HepG2 (cell line): ENCODE results near the gene ABCA13. TPM values are rescaled to one million over a fixed set of nuclear protein-coding genes. Genes with fewer than 3 reads are reported as not detected.

Source experiments
- ATAC-seq: fragments of 200-7000 bp; cut with Tn5 transposase; 3 replicates; pipeline ENCODE4 v1.9.1; 2020; ENCODE audit warnings: mild to moderate bottlenecking, moderate library complexity
- BruUV-seq: library from RNA; stranded (reverse); fragments of 400-500 nt; replicated peaks from 2 replicates; lab custom pipeline; 2021; lab: Mats Ljungman, UMichigan
- CTCF ChIA-PET: fragments of 300-600 bp; formaldehyde crosslinking; extraction: SDS; loops from one replicate; lab custom pipeline; 2021; ENCODE audit warnings: low total read pairs, inconsistent platforms, low intra/inter-chr PET ratio; lab: Yijun Ruan, JAX
- POLR2A ChIA-PET: fragments of 350-600 bp; sonication (Branson Sonifier 250); formaldehyde crosslinking; loops from one replicate; lab custom pipeline; 2020; ENCODE audit warnings: antibody characterized with exemption, inconsistent platforms; lab: Yijun Ruan, JAX
- DNase-seq: peaks from one replicate; pipeline ENCODE4 v3.0.0-alpha.2; 2015; ENCODE audit warnings: low spot score
- FAIRE-seq: peaks from 3 replicates; lab custom pipeline; 2011; peaks lifted over from hg19 to GRCh38; lab: Jason Lieb, UNC
- H2AFZ ChIP-seq: one replicate; pipeline ENCODE4 v1.6.1; 2011; ENCODE audit warnings: low read length, inconsistent platforms
- H3K27ac ChIP-seq: fragments of 300-600 bp; 3 replicates; pipeline ENCODE4 v1.8.0; 2011; ENCODE audit warnings: mixed run types, mild to moderate bottlenecking, mixed read lengths, low read length, inconsistent platforms; ENCODE audit not compliant: insufficient read depth; ENCODE audit errors: extremely low read length
- H3K27me3 ChIP-seq, 2 experiments: fragments of 200-600 bp in 1 of 2; 2 replicates in 1 of 2; 3 replicates in 1 of 2; pipeline versions ENCODE4 v1.6.0 to v1.8.0; 2011; ENCODE audit warnings: low read length in 2 of 2, mild to moderate bottlenecking in 2 of 2, moderate library complexity in 2 of 2, inconsistent platforms in 1 of 2; ENCODE audit not compliant: insufficient read depth in 2 of 2, control insufficient read depth in 1 of 2
- H3K36me3 ChIP-seq, 2 experiments: fragments of 200-600 bp in 1 of 2; replicated peaks in 1 of 2; 2 replicates in 1 of 2; 3 replicates in 1 of 2; pipeline versions ENCODE4 v1.5.1 to v1.8.0; 2011; ENCODE audit warnings: low read length in 2 of 2, inconsistent platforms in 1 of 2; ENCODE audit not compliant: insufficient read depth in 2 of 2, control insufficient read depth in 1 of 2
- H3K4me1 ChIP-seq: 2 replicates; pipeline ENCODE4 v1.5.1; 2012; ENCODE audit warnings: low read length, inconsistent platforms; ENCODE audit not compliant: insufficient read depth
- H3K4me2 ChIP-seq: 2 replicates; pipeline ENCODE4 v1.6.0; 2011; ENCODE audit warnings: low read depth, low read length, inconsistent platforms
- H3K4me3 ChIP-seq, 3 experiments: fragments of 200-600 bp in 1 of 3; sonication (generic), shearing (Covaris generic) in 1 of 3; replicated peaks in 1 of 3; 2 replicates each; pipeline ENCODE4 v1.5.1; 2011 to 2016; ENCODE audit warnings: low read length in 3 of 3, inconsistent platforms in 2 of 3, low read depth in 2 of 3, mild to moderate bottlenecking in 2 of 3, control low read depth in 1 of 3, mixed read lengths in 1 of 3; ENCODE audit not compliant: insufficient read depth in 1 of 3
- H3K79me2 ChIP-seq: one replicate; pipeline ENCODE4 v1.6.1; 2011; ENCODE audit warnings: low read length, inconsistent platforms; ENCODE audit not compliant: insufficient read depth
- H3K9ac ChIP-seq: 2 replicates; pipeline ENCODE4 v1.6.0; 2011; ENCODE audit warnings: mild to moderate bottlenecking, low read depth, low read length, inconsistent platforms; ENCODE audit not compliant: insufficient read depth
- H3K9me3 ChIP-seq: 2 replicates; pipeline ENCODE4 v1.5.1; 2012; ENCODE audit warnings: mild to moderate bottlenecking, low read length
- H4K20me1 ChIP-seq: 2 replicates; pipeline ENCODE4 v1.6.0; 2011; ENCODE audit warnings: inconsistent platforms, mild to moderate bottlenecking, low read length, moderate library complexity; ENCODE audit not compliant: insufficient read depth
- EZH2 ChIP-seq: conservative IDR thresholded peaks from 2 replicates; pipeline ENCODE4 v1.6.1; 2012; ENCODE audit warnings: mild to moderate bottlenecking, low read depth, low read length, moderate library complexity
- HDAC6 ChIP-seq: fragments of 200-600 bp; sonication (generic); IDR thresholded peaks from 2 replicates; pipeline ENCODE4 v1.7.0; 2017; ENCODE audit warnings: mild to moderate bottlenecking, antibody characterized with exemption, low read length, low read depth
- HOXA9 ChIP-seq: sonication (generic); formaldehyde crosslinking; IDR thresholded peaks from 2 replicates; pipeline ENCODE4 v1.8.1; 2022; ENCODE audit warnings: missing genetic modification reagents, mild to moderate bottlenecking, moderate library complexity, borderline replicate concordance
- KDM6A ChIP-seq: IDR thresholded peaks from 2 replicates; pipeline ENCODE4 v1.6.1; 2016; ENCODE audit warnings: low read depth
- MED13 ChIP-seq: sonication (generic); formaldehyde crosslinking; IDR thresholded peaks from 2 replicates; pipeline ENCODE4 v1.5.0; 2020; ENCODE audit warnings: missing genetic modification reagents
- POLR2AphosphoS5 ChIP-seq: IDR thresholded peaks from 2 replicates; pipeline ENCODE4 v1.6.1; 2012; ENCODE audit warnings: low read depth, low read length
- TEAD2 ChIP-seq: sonication (generic); formaldehyde crosslinking; IDR thresholded peaks from 2 replicates; pipeline ENCODE4 v1.9.0; 2021; ENCODE audit warnings: missing genetic modification reagents
- YEATS2 ChIP-seq: sonication (generic); formaldehyde crosslinking; IDR thresholded peaks from 2 replicates; pipeline ENCODE4 v1.4.0; 2020; ENCODE audit warnings: missing genetic modification reagents, borderline replicate concordance
- ZNF138 ChIP-seq: sonication (generic); formaldehyde crosslinking; IDR thresholded peaks from 2 replicates; pipeline ENCODE4 v1.5.0; 2020; ENCODE audit warnings: mild to moderate bottlenecking, low read depth, missing genetic modification reagents
- ZNF451 ChIP-seq: sonication (generic); formaldehyde crosslinking; IDR thresholded peaks from 2 replicates; pipeline ENCODE4 v1.5.0; 2020; ENCODE audit warnings: mild to moderate bottlenecking, missing genetic modification reagents
- ZNF891 ChIP-seq: sonication (generic); formaldehyde crosslinking; IDR thresholded peaks from 2 replicates; pipeline ENCODE4 v1.5.0; 2020; ENCODE audit warnings: mild to moderate bottlenecking, missing genetic modification reagents
- WGBS: methylation state at CpG from one replicate; pipeline ENCODE4 v1.1.6; 2017; ENCODE audit warnings: low lambda C conversion rate; 5-methylcytosine and 5-hydroxymethylcytosine counted together
- in situ Hi-C: cut with HindIII; loops from 2 replicates; pipeline ENCODE4 v1.10.0; 2017; ENCODE audit warnings: low pct_unique_long_range_greater_than_20kb; ENCODE audit not compliant: extremely low pct_ligation_motif_present
- intact Hi-C: fragments of 100-400 bp; cut with micrococcal nuclease; formaldehyde crosslinking; loops from one replicate; pipeline ENCODE4 v1.10.0; 2022; ENCODE audit not compliant: unreplicated experiment
- polyA plus RNA-seq, 8 experiments: library from polyadenylated mRNA; depleted of rRNA in 3 of 8; stranded (reverse) in 7 of 8; unstranded in 1 of 8; fragments of >200 nt; fragmentation: Illumina TruSeq in 4 of 8; extraction: Trizol in 4 of 8; gene quantifications; 2 replicates each; pipeline versions ENCODE4 v1.2.1 to v1.2.3, GENCODE V29; 2011 to 2016; ENCODE audit warnings: low read depth in 4 of 8, missing spikeins in 1 of 8, mixed read lengths in 1 of 8; ENCODE audit not compliant: insufficient read depth in 1 of 8
- total RNA-seq, 5 experiments: library from RNA; depleted of rRNA; stranded (reverse); fragments of >200 nt; fragmentation: Illumina TruSeq; extraction: Trizol; gene quantifications; 2 replicates each; pipeline ENCODE4 v1.2.3, GENCODE V29; 2016; ENCODE audit warnings: low read depth in 1 of 5
- TF ChIP-seq, protein P1 (sequence below), 2 experiments: sonication (generic) in 1 of 2; formaldehyde crosslinking in 1 of 2; IDR thresholded peaks; 2 replicates each; pipeline versions ENCODE4 v1.5.1 to v1.6.1; 2011 to 2020; ENCODE audit warnings: borderline replicate concordance in 1 of 2, low read depth in 1 of 2, low read length in 1 of 2, mild to moderate bottlenecking in 1 of 2, missing genetic modification reagents in 1 of 2, moderate library complexity in 1 of 2

ABCA13 gene
- total and polyA plus RNA-seq, 2 of the 13 experiments (the other 11 are each of a cell fraction or from before 2014, with no cell fraction given): 0.03 TPM; not detected in 1

DNA sequence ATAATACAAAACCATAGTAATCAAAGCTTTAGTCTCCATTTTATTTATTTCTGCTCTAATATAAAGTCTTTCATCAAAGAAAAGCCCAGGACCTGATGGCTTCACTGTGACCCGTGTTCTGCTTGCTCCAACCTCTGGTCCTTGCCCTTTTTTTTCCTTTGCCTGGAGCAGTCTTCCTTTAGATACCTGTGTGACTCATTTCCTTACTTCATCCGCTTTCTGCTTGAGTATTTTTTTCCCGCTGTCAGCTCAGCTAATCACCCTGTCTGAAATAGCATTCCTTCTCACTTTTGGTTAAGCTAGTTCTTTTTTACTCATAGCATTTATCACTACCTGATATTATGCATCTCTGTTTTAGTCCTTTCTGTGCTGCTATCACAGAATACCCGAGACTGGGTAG, 194.8 kb downstream of the ABCA13 start:
- Histone ChIP-seq H3K4me3 (no peak overlapping the region), H3K4me1 (no peaks in the 10 kb centered on the region), H2AFZ (no peak overlapping the region), H3K27me3 (no peaks in the 10 kb centered on the region), H3K36me3 (no peaks in the 10 kb centered on the region), H3K79me2 (no peaks in the 10 kb centered on the region), H3K4me2 (no peak overlapping the region), H3K9ac (no peak overlapping the region), H4K20me1 (no peaks in the 10 kb centered on the region), H3K27ac (no peak overlapping the region), H3K9me3 (no peaks in the 10 kb centered on the region)
- POLR2A ChIA-PET: no interaction called here
- no peak for ATAC-seq
- CTCF ChIA-PET: no interaction called here
- TF ChIP-seq YEATS2 (CRISPR knock-in tag): no peak
- intact Hi-C loops: no loop called here
- in situ Hi-C loops: no loop called here
- WGBS: 3% methylated on average over 4 of the region's 4 CpGs
- DNase-seq: no peak
- BruUV-seq: no TSS peak
- no peak for FAIRE-seq

DNA sequence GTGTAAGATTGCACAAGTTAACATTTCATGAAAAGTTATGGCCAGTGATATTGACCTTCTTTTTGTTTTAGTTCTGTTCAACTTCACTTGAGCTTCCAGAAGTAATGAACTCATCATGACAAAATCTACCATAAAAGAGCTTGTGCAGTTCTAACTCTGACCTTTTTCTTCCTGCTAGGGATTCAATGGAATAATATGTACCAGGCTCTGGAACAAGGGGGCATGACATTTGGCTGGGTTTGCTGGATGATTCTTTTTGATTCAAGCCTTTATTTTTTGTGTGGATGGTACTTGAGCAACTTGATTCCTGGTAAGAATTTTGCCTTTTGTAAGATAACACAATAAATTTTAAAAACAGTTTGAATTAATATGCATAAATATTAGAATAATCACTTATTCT, 205.0 kb downstream of the ABCA13 start:
- ATAC-seq: no peak
- no peak for TF ChIP-seq ZNF138 (CRISPR knock-in tag)
- H3K36me3 ChIP-seq: no peaks in the 10 kb centered on the region
- FAIRE-seq: no peak
- intact Hi-C loops: no loop called here
- no peak for DNase-seq
- H3K4me3 ChIP-seq: no peak overlapping the region
- no peak overlapping the region for H2AFZ ChIP-seq
- BruUV-seq: no TSS peak
- no peaks in the 10 kb centered on the region for H4K20me1 ChIP-seq
- H3K4me1 ChIP-seq: no peaks in the 10 kb centered on the region
- CTCF ChIA-PET: no interaction called here
- H3K79me2 ChIP-seq: no peaks in the 10 kb centered on the region
- no peak overlapping the region for H3K9ac ChIP-seq
- POLR2A ChIA-PET: no interaction called here
- no peak overlapping the region for H3K4me2 ChIP-seq
- in situ Hi-C loops: no loop called here
- H3K27me3 ChIP-seq: no peaks in the 10 kb centered on the region
- H3K27ac ChIP-seq: no peak overlapping the region
- H3K9me3 ChIP-seq: no peaks in the 10 kb centered on the region

DNA sequence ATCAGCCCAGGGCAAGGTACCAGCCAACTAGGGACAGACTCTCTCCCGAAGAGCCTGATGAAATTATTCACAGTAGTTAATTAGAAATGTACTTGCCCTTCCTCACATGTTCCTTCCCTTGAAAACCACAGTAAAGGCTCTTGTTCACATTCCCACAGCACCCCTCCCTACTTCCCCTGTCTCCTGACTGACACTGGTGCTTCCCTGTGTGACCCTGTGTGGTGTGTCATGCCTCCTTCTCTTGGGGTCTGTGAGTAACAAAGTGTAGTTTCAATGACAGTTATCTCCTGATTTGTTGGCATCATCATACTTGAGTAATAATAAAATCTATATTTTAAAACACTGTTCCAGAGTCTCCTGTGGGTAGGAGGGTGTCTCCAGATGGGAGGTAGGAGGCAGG, 209.7 kb downstream of the ABCA13 start:
- H4K20me1 ChIP-seq: no peaks in the 10 kb centered on the region
- H3K4me1 ChIP-seq: no peaks in the 10 kb centered on the region
- 0% methylated on average over 1 of the region's 1 CpG for whole genome bisulfite sequencing
- intact Hi-C loops: no loop called here
- no peaks in the 10 kb centered on the region for H3K9me3 ChIP-seq
- H3K4me2 ChIP-seq: no peak overlapping the region
- no TSS peak for BruUV-seq
- CTCF ChIA-PET: no interaction called here
- FAIRE-seq: no peak
- ATAC-seq: no peak
- H3K27ac ChIP-seq: no peak overlapping the region
- no peaks in the 10 kb centered on the region for H3K27me3 ChIP-seq
- H3K4me3 ChIP-seq: no peak overlapping the region
- H3K9ac ChIP-seq: no peak overlapping the region
- POLR2A ChIA-PET: no interaction called here
- no peaks in the 10 kb centered on the region for H3K36me3 ChIP-seq
- DNase-seq: no peak
- in situ Hi-C loops: no loop called here
- no peaks in the 10 kb centered on the region for H3K79me2 ChIP-seq
- H2AFZ ChIP-seq: no peak overlapping the region
- TF ChIP-seq MED13 (CRISPR knock-in tag) (no peak), KDM6A (no peak), HDAC6 (no peak), TEAD2 (CRISPR knock-in tag) (no peak), EZH2 (no peak), ZNF451 (CRISPR knock-in tag) (no peak), POLR2AphosphoS5 (no peak), ZNF891 (CRISPR knock-in tag) (no peak), HOXA9 (CRISPR knock-in tag) (no peak)
- TF ChIP-seq, protein P1, sequence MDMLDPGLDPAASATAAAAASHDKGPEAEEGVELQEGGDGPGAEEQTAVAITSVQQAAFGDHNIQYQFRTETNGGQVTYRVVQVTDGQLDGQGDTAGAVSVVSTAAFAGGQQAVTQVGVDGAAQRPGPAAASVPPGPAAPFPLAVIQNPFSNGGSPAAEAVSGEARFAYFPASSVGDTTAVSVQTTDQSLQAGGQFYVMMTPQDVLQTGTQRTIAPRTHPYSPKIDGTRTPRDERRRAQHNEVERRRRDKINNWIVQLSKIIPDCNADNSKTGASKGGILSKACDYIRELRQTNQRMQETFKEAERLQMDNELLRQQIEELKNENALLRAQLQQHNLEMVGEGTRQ (IDR thresholded peaks at IDR 0.05; ENCODE audit: low read depth, low read length): no peak
- TF ChIP-seq, protein P1 (CRISPR knock-in tag; IDR thresholded peaks at IDR 0.05; ENCODE audit: borderline replicate concordance): no peak
